PC-3 (cell line): ENCODE data around the gene DYSF. TPM values are rescaled to one million over a fixed set of nuclear protein-coding genes. Genes with fewer than 3 reads are reported as not detected.

Experiments
- ATAC-seq: fragments of 200-7000 bp; cut with Tn5 transposase; 2 replicates; pipeline ENCODE4 v1.9.1; 2020; ENCODE audit warnings: mild to moderate bottlenecking, moderate library complexity
- BruUV-seq: library from RNA; stranded (reverse); fragments of 400-500 nt; replicated peaks from 2 replicates; lab custom pipeline; 2021; lab: Mats Ljungman, UMichigan
- CTCF ChIA-PET: fragments of 300-600 bp; sonication (Branson Sonifier 250); formaldehyde crosslinking; loops from one replicate; lab custom pipeline; 2022; ENCODE audit warnings: antibody characterized with exemption; lab: Charles Lee
- POLR2A ChIA-PET: fragments of 300-600 bp; sonication (Branson Sonifier 250); formaldehyde crosslinking; loops from one replicate; lab custom pipeline; 2022; ENCODE audit warnings: antibody characterized with exemption; ENCODE audit not compliant: unreplicated experiment; lab: Charles Lee
- DNase-seq: peaks from one replicate; pipeline ENCODE4 v3.0.0-alpha.2; 2015
- H2AFZ ChIP-seq: fragments of 300-600 bp; sonication (generic); 2 replicates; pipeline ENCODE4 v1.6.0; 2016; ENCODE audit warnings: antibody characterized with exemption, low read length
- H3F3A ChIP-seq: fragments of 300-600 bp; sonication (generic); one replicate; pipeline ENCODE4 v1.6.0; 2017; ENCODE audit warnings: antibody characterized with exemption, low read length, control low read depth, mild to moderate bottlenecking; ENCODE audit not compliant: unreplicated experiment
- H3K27ac ChIP-seq: fragments of 300-600 bp; sonication (generic); 2 replicates; pipeline ENCODE4 v1.5.1; 2016; ENCODE audit warnings: mild to moderate bottlenecking, low read length
- H3K27me3 ChIP-seq: fragments of 300-600 bp; sonication (generic); 2 replicates; pipeline ENCODE4 v1.6.1; 2016; ENCODE audit warnings: low read length, mixed read lengths
- H3K36me3 ChIP-seq: fragments of 300-600 bp; sonication (generic); 2 replicates; pipeline ENCODE4 v1.6.1; 2016; ENCODE audit warnings: low read depth, mixed run types, low read length, mixed read lengths
- H3K4me1 ChIP-seq: fragments of 300-600 bp; sonication (generic); 2 replicates; pipeline ENCODE4 v1.5.1; 2016; ENCODE audit warnings: low read length; ENCODE audit not compliant: insufficient read depth
- H3K4me2 ChIP-seq: fragments of 300-600 bp; sonication (generic); 2 replicates; pipeline ENCODE4 v1.6.0; 2016; ENCODE audit warnings: low read length
- H3K4me3 ChIP-seq: fragments of 300-600 bp; sonication (generic); 2 replicates; pipeline ENCODE4 v1.5.1; 2016; ENCODE audit warnings: mild to moderate bottlenecking, low read length, mixed read lengths
- H3K79me2 ChIP-seq: fragments of 300-600 bp; sonication (generic); 2 replicates; pipeline ENCODE4 v1.6.1; 2017; ENCODE audit warnings: low read length, mixed read lengths
- H3K9ac ChIP-seq: fragments of 300-600 bp; sonication (generic); 2 replicates; pipeline ENCODE4 v1.6.0; 2016; ENCODE audit warnings: mild to moderate bottlenecking, low read length
- H3K9me2 ChIP-seq: fragments of 300-600 bp; sonication (generic); replicated peaks from 2 replicates; pipeline ENCODE4 v1.6.1; 2016; ENCODE audit warnings: mixed run types, low read length, mixed read lengths
- H3K9me3 ChIP-seq: fragments of 300-600 bp; sonication (generic); 2 replicates; pipeline ENCODE4 v1.6.1; 2016; ENCODE audit warnings: low read length, mixed read lengths
- H4K20me1 ChIP-seq: fragments of 300-600 bp; sonication (generic); 2 replicates; pipeline ENCODE4 v1.6.1; 2016; ENCODE audit warnings: low read length, mixed read lengths
- CTCF ChIP-seq: fragments of 300-600 bp; sonication (generic); conservative IDR thresholded peaks from 2 replicates; pipeline ENCODE4 v1.5.1; 2017; ENCODE audit warnings: antibody characterized with exemption, low read depth, mild to moderate bottlenecking, low read length
- EZH2 ChIP-seq: fragments of 300-600 bp; sonication (generic); IDR thresholded peaks from one replicate; pipeline ENCODE4 v1.6.1; 2017; ENCODE audit warnings: antibody characterized with exemption, mild to moderate bottlenecking, low read length; ENCODE audit not compliant: unreplicated experiment
- EZH2phosphoT487 ChIP-seq: fragments of 300-600 bp; sonication (generic); IDR thresholded peaks from 2 replicates; pipeline ENCODE4 v1.6.1; 2018; ENCODE audit warnings: mild to moderate bottlenecking, antibody characterized with exemption, low read length, borderline replicate concordance
- intact Hi-C: fragments of 100-400 bp; cut with micrococcal nuclease; formaldehyde crosslinking; loops from 2 replicates; pipeline ENCODE4 v1.9.0; 2023
- total RNA-seq: library from RNA; depleted of rRNA; stranded (reverse); fragments of >200 nt; gene quantifications from 2 replicates; pipeline ENCODE4 v1.2.3, GENCODE V29; 2014

The DYSF gene
- total RNA-seq, 1 experiment from 2014 or later, result 13.0 TPM

GRCh38 chr2:71639735-71640134, 186.4 kb downstream of the DYSF start:
- DNase-seq (no peak), ATAC-seq (no peak)
- Histone ChIP-seq H4K20me1 (no peaks in the 10 kb centered on the region), H3K27me3 (no peaks in the 10 kb centered on the region), H3K4me1 (peaks cover 10% of the 10 kb centered on the region), H3K36me3 (no peaks in the 10 kb centered on the region), H3K4me3 (no peak overlapping the region), H3K9ac (no peak overlapping the region), H2AFZ (no peak overlapping the region), H3K4me2 (no peak overlapping the region), H3K27ac (no peak overlapping the region), H3K9me3 (no peaks in the 10 kb centered on the region), H3F3A (no peaks in the 10 kb centered on the region), H3K9me2 (no peaks in the 10 kb centered on the region), H3K79me2 (no peaks in the 10 kb centered on the region)
- intact Hi-C loops, result no loop called here
- CTCF ChIA-PET, result interaction anchor here (0.6 kb wide), 1 partner anchor 158 kb away, joined by 8 read pairs; no protein-coding TSS in a partner anchor
- POLR2A ChIA-PET, result no interaction called here
- no peak for TF ChIP-seq EZH2phosphoT487
- no peak for TF ChIP-seq EZH2
- no peak for TF ChIP-seq CTCF
- BruUV-seq, result no TSS peak

- ATAC-seq (no peak), DNase-seq (no peak)
- no peaks in the 10 kb centered on the region for H3K9me3 ChIP-seq
- no peak overlapping the region for H3K4me2 ChIP-seq
- no peaks in the 10 kb centered on the region for H3K9me2 ChIP-seq
- no peaks in the 10 kb centered on the region for H3K79me2 ChIP-seq
- no peaks in the 10 kb centered on the region for H3K27me3 ChIP-seq
- no peak overlapping the region for H3K27ac ChIP-seq
- no peaks in the 10 kb centered on the region for H3K36me3 ChIP-seq
- no TSS peak for BruUV-seq
- CTCF ChIA-PET, result no interaction called here
- no peak for TF ChIP-seq CTCF
- TF ChIP-seq EZH2, result no peak
- no peak for TF ChIP-seq EZH2phosphoT487
- no peaks in the 10 kb centered on the region for H4K20me1 ChIP-seq
- H3K4me3 ChIP-seq, result no peak overlapping the region
- no peak overlapping the region for H3K9ac ChIP-seq
- POLR2A ChIA-PET, result no interaction called here
- intact Hi-C loops, result no loop called here
- H3F3A ChIP-seq, result no peaks in the 10 kb centered on the region
- peaks cover 17% of the 10 kb centered on the region for H3K4me1 ChIP-seq
- H2AFZ ChIP-seq, result no peak overlapping the region
Observed at GRCh38 chr2:71640489-71640888, 187.1 kb downstream of the DYSF start.

- ATAC-seq, result no peak
- H3K79me2 ChIP-seq, result no peaks in the 10 kb centered on the region
- ChIA-PET CTCF (no interaction called here), POLR2A (no interaction called here)
- no peaks in the 10 kb centered on the region for H3K27me3 ChIP-seq
- no peaks in the 10 kb centered on the region for H3K9me2 ChIP-seq
- no peak overlapping the region for H2AFZ ChIP-seq
- H3K4me2 ChIP-seq, result peak overlapping the region; percentile 27
- no TSS peak for BruUV-seq
- H3K9ac ChIP-seq, result no peak overlapping the region
- H3K4me3 ChIP-seq, result no peak overlapping the region
- no peaks in the 10 kb centered on the region for H3K36me3 ChIP-seq
- H4K20me1 ChIP-seq, result no peaks in the 10 kb centered on the region
- peaks cover 27% of the 10 kb centered on the region for H3K4me1 ChIP-seq
- no peaks in the 10 kb centered on the region for H3K9me3 ChIP-seq
- TF ChIP-seq EZH2 (no peak), EZH2phosphoT487 (no peak), CTCF (no peak)
- H3K27ac ChIP-seq, result no peak overlapping the region
- intact Hi-C loops, result no loop called here
- peak; percentile 47 for DNase-seq
- no peaks in the 10 kb centered on the region for H3F3A ChIP-seq
Observed at GRCh38 chr2:71643674-71644357, 190.5 kb downstream of the DYSF start.
